HG03280 (cell line): ENCODE data around the gene RIT1.
"Not testable (repeated sequence)": the region's sequence is repeated elsewhere in the genome, so short reads cannot be mapped to it uniquely, and the experiment has no call there.

Source experiments
- ATAC-seq: cut with Tn5 transposase; IDR thresholded peaks from one replicate; pipeline ENCODE4 v1.9.1; 2021; ENCODE audit warnings: mild to moderate bottlenecking, moderate library complexity; ENCODE audit not compliant: unreplicated experiment

RIT1 gene

DNA sequence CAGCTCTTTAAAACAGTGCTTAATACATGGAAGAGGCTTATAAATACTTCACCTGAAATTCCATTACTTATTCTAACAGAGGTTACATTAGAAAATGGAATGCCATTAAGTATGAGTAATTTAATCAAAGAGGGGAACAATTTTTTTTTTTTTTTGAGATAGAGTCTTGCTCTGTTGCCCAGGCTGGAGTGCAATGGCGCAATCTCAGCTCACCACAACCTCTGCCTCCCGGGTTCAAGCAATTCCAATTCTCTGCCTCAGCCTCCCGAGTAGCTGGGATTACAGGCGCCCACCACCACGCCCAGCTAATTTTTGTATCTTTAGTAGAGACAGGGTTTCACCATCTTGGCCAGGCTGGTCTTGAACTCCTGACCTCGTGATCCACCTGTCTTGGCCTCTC is 15.5 kb downstream of the RIT1 start:
- not testable (repeated sequence) for ATAC-seq

DNA sequence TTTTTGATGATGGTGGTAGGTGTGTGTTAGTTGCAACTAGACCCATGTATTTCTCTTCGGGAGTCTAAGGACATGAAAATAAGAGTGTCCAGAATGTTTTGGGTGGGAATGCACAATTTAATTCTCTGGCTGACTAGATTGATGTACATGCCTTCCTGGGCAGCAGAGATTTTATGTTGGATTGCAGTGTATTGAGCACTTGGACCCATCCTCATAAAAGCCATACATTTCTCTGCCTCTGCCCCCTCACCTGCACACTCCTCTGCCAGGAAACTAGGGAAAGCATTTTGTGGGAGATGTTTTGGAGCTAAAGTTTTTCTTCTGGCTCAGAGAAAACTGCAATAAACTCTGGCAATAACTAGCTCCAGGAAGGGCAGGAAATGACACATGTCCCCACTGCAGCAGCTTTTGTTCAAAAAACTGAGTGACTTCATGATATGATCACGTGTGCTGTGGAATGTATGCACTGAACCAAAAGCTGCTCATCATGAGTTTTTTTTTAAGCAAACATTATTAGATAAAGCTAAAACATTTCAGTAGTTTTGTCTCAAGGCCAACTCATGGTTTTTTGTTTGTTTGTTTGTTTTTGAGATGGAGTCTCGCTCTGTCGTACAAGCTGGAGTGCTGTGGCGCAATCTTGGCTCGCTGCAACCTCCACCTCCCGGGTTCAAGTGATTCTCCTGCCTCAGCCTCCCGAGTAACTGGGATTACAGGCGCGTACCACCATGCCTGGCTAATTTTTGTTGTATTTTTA is 17.6 kb downstream of the RIT1 start:
- ATAC-seq = no peak

DNA sequence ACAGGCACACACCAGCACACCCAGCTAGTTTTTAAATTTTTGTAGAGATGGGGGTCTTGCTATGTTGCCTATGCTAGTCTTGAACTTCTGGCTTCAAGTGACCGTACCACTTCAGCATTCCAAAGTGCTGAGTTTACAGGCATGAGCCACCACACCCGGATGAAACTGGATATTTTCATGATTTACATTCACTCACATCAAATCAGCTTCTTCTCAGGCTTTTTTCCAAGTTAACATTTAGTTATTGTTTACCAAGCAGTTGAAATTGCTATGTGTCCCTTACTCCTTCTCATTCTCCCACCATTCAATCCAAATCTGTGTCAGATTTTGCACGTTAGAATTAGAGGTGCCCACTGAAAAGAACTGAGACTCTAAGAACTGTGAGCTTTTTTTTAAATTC is 18.4 kb downstream of the RIT1 start:
- no peak for ATAC-seq

DNA sequence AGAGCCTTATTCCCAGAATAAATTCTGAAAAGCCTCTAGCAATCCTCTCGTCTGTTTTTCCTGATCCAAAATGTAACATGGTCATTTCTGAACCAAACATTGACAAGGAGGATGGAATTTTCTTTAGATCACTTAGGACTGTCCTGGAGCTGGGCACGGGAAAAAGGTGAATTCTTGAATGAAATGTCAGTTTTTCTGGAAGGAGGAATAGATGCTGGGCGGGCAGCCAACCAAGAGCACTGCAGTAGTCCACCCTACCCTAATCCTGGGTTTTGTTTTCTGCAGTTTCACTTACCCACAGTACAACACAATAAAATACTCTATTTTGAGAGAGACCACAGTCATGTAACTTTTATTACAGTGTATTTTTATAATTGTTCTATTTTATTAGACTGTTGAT is 20.9 kb downstream of the RIT1 start:
- ATAC-seq = no peak

DNA sequence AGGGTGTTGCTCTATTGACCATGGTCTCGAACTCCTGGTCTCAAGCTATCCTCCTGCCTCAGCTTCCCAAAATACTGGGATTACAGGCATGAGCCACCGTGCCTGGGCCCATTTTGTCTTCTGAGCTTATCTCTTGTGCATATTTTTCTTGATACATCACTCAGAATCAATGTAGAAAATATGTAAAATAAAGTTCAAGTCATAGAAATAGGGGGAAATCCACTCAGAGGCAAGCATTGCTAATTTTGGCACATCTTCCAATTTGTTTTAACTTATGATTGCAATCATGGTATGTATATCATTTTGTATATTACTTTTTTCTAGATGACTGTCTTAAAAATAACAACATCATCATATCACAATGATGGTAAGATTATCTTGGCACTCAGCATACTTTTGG is 21.6 kb downstream of the RIT1 start:
- no peak for ATAC-seq

DNA sequence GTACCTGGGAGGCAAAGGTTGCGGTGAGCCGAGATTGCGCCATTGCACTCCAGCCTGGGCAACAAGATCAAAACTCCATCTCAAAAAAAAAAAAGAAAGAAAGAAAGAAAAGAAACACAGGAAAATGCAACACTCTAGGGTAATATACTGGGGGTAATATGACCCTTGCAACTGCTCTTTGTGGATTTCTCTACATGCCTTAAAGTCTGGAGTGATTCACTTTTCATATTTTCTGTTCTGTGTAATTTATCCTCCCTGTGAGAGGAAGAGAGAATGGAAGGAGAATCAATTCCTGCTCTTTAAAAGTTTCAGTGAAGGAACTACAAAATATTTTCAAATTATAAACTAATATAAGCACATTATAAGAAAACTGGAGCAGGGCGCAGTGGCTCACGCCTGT is 22.7 kb downstream of the RIT1 start:
- no peak for ATAC-seq

DNA sequence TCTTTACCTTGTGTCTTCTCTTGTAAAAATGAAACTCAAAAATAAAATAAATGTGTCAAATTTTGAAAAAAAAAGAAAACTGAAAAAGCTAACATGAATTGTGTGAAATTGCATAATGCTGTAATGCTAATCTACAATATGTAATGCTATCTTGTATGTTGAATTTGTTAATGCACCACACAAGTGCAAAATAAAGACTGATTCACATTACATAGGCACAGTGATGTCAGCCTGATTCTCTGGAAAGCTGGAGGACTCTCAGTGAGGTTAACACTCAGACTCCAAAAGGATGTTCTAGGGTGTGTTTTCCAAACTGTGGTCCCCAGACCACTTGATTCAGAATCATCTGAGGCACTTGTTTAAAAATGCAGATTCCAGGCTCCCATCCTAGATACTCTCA is 26.2 kb downstream of the RIT1 start:
- no peak for ATAC-seq

DNA sequence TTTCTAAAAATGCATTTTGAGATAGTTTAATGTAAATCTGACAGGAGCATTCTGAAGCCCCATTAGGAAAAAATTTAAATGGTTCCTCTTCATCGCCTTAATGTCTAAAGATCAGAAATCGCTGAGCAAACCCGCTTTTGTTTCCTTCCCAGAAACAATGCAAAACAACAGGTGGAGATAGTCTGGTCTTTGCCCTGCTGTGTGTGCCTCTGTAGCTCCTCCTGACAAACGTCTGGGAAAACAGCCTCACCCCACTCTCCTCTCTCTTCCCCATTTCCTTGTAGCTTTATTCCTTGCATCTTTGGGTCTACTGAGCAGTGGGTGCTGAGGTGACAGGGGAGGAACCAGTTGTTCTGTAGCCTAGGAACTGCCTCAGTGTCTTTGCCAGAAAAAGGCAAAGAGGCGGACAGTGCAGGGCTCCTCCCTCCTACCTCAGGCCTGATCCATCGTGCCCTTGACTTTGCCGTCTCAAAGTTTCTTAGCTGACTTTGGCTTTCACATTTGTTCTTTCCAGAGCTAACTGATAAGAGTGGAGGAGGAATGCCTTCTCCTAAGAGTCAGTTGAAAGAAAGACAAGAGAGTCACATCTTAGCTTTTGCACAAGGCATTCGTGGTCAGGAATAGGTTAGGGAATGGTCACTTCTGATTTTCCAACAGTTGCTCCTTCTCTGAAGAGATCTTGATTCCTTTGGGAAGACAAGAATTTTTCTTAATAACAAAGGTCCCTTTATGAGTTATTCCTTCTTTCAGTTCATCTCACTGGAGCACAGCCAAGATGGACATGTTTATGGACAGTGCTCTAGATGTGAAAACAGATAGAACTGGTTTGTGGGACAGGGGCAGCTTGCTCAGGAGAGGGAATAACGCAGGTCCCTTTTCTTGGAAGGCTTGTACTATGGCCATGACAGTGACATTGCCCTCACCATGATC is 26.9 kb downstream of the RIT1 start:
- no peak for ATAC-seq

DNA sequence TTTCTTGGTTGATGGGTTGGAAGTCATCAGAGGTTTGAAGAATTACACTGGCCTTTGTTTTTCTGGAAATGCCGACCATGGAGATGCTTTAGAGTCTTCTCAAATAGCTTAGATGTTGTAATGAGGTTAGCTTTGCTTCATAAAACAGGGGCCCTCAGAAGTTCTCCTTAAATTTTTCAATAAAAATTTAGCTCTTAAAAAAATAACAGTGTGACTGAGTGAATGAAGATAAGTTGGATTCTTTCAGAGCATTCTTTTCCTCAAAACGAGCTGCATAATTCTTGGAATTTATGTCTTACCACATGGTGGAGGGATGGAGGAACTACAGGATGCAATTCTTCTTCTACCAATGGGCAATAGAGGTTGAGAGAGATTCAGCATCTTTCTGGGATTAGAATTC is 28.4 kb downstream of the RIT1 start:
- no peak for ATAC-seq

DNA sequence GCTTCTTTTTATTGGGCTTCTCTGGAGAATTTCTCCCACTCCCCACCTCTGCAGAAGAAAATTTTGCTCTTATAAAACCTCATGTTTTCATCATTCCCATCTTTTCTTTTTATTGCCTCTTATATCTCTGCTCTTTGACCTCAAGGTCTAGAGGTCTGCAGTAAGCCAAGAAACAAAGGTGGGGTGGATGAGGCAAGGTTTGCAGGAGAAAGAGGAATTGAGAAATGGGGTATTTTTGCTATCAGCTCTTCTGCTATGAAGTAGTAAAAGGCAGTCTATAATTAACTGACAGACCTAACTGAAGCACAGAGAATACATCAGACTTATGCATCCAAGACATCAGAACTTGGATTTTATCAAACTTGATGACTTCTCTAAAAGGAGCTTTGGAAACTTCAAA is 28.9 kb downstream of the RIT1 start:
- no peak for ATAC-seq

DNA sequence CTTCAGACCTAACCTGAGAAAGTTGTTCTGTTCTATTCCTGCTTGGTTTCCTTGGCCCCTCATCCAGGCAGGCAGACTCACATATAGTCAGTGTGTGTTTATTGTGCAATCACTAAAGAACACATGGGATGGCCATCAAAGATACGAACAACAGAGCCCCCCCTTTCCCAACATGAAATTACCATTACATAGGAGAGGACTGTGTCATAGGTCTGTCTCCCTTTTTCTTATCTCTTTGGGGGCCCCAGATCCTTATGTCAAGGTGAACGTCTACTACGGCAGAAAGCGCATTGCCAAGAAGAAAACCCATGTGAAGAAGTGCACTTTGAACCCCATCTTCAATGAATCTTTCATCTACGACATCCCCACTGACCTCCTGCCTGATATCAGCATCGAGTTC is 30.2 kb downstream of the RIT1 start:
- ATAC-seq = no peak

DNA sequence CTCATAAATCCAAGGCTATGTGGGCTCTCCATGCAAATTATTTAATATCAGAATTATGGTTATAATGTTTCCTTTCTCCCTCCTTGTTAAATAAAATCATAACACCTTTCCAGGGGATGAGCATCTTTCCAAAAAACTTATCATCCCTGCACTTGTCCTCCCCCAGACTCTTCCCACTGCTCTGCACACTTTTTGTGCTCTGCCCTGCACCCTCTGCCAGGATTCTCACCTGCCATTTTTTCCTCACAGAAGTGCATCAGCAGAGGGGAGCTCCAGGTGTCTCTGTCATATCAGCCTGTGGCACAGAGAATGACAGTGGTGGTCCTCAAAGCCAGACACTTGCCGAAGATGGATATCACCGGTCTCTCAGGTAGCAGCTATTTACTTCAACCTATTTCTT is 30.9 kb downstream of the RIT1 start:
- ATAC-seq = no peak

DNA sequence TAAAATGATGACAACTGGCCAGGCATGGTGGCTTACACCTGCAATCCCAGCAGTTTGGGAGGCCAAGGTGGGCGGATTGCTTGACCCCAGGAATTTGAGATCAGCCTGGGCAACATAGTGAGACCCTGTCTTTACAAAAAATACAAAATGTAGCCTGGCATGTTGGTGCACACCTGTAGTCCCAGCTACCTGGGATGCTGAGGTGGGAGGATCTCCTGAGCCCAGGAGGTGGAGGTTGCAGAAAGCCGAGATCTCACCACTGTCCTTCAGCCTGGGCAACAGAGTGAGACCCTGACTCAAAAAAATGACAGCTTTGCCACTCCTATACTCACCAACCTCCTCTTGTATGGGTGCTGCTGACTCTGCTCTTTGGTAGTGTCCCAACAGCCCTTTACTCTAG is 33.2 kb downstream of the RIT1 start:
- no peak for ATAC-seq

DNA sequence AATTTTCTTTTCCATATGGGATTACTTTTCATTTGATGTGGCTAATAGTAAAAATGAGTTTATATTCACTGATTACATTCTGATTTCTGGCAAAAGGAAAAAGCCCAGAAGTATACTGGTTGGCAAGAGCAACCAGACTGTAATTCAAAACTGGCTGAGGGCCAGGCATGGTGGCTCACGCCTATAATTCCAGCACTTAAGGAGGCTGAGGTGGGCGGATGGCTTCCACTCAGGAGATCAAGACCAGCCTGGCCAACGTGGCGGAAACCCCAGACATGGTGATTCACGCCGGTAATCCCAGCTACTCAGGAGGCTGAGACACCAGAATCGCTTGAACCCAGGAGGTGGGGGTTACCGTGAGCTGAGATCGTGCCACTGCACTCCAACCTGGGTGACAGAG is 37.3 kb downstream of the RIT1 start:
- ATAC-seq = no peak

DNA sequence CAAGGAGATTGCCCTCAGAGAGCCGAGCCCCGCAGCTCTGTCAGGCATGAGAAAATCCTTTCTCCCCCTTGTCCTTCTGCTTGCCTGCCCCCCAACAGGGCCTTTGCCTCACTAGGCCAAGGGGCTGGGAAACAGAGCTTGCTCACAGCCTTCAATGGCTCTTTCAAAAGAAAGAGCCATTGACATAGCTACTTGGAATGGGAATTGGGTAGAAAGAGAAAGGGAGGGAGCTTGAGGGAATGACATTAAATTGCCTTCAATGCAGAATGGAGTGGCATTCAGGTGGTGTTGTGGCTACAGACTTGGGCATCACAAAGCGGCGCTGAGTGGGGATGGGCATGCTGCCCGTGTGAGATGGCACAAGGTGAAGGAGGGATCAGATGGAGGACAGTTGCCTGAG is 38.6 kb downstream of the RIT1 start:
- ATAC-seq = no peak

DNA sequence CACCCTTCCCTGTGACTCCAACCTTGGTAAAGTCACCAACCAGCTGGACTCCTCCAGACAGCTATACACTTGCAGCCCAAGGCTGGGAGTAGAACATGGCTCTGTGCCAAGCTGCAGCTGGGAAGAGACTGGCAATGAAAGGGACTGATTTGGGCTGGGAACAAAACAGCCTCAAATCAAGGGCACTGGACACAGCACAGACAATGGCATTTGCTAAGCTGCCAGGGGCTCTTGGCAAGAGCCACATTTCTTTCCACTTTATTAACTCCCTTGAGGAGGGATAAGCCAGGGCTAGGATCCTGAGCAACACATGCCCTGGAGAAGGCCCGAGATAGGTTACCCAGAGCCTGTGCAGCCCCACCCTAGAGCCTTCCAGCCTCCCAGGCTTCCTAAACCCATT is 39.8 kb downstream of the RIT1 start:
- no peak for ATAC-seq

DNA sequence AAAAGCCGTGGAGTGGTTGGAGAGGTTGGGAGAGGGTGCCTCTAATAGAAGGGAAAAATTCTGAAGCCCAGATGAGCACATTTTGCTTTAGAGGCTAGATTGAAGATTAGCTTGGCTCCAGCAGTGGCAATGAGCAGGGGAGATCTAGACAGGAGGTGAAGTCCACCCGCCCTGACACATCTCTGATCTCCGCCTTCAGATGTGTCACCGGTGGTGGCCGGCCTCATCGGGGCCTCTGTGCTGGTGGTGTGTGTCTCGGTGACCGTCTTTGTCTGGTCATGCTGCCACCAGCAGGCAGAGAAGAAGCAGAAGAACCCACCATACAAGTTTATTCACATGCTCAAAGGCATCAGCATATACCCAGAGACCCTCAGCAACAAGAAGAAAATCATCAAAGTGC is 43.4 kb downstream of the RIT1 start:
- ATAC-seq = no peak

DNA sequence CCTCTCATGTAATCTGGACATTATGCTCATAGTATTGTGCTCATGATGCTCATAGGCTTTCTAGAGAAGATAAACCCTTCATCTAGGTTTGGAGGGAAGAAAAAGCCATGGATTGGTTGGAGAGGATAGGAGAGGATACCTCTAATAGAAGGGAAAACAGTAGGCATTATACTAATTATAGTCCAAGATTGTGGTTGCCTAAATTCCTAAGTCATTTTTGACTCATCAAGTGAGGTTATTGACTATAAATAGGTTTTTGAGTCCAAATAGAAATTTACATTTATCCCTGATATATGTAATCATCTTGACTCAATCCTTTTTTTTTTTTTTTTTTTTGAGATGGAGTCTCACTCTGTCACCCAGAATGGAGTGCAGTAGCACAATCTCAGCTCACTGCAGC is 46.8 kb downstream of the RIT1 start:
- no peak for ATAC-seq

DNA sequence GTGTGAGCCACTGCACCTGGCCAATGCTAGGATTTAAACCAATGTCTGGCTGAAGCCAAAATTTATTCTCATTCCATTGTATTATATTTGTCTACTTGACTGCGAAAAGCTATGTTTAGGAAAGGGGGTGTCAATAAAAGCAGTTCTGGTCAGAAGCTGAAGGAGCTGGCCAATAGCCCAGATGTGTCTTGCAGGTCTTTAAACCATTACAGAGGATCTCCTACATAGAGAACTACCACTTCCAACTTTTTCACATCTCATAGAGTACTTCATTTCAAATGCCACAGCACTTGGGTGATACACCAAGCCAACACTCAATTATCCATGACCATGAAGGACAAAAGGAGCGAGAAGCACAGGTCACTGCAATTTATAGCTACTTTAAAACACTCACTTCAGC is 49.3 kb downstream of the RIT1 start:
- no peak for ATAC-seq

DNA sequence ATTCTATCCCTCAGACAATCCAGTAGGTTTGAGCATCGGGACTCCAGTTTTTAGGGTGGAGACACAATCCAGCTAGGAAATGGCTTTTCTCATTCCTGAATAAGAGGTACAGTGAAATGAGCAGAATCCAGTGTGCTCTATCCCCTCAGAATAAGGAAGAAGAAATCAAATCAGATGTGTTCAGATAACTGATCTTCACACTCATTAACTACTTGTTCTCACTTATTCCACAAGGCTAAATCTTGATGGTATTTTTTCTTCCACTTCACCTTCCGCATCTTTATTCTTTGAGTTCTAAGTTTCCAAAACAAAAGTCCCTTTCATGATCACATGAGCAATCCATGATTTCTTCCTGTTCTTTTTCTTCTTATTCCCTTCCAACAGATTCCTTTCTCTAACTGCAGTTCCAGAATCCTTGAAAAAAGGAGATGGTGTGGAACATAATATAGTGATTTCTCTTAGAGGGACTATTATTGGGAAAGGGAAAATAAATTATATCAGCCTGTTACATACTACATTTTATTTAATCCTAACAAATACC is 50.1 kb downstream of the RIT1 start:
- no peak for ATAC-seq

DNA sequence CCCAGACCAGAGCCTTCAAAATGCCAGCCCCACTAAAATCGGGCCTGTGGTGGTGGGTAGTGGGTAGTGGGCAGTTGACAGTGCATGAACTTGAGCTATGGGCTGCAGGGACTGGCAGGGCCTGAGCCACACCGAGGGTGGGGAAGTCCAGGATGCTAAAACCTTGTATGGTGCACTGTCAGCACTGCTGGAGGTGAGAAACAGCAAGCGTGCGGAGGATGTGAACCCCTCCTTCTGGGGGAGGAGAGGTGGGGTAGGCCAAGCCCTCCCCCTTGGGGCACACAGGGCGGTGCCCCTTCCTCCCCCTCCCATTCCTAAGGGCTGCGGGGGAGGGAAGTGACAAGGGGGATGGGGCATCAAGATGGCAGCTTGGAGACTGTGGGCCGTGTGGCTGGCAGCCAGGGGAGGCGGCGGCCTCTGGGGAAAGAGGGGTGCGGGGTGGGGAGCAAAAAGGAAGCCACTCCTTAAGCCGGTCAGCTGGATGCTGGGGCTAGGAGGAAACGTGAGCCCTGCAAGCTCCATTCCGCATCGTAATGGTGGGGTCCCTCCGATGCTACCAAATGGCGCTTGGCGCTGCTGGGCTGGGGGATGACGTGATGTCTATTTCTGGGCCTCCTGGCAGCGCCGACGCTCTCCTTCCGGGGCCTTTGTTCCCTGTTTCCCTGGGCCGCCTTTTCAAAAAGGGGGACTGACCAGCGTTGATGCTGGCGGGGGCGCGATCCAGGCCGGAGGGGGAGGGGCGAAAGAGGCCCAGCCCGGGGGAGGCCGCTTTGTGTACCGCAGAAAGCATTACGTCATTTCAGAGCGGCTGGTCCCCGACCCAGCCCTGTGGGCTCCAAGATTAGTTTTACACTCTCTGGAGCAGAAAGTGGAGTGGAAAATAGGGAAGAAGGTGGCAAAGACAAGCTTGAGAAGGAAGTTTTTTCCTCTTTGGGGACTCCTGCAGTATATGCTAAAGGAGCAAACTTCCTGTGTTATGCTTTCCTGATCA is 51.0 kb downstream of the RIT1 start:
- no peak for ATAC-seq
